Measurements from ENCODE around the gene CXXC5. TPM values are rescaled to one million over a fixed set of nuclear protein-coding genes. Genes with fewer than 3 reads are reported as not detected.

CXXC5 gene
- total RNA-seq, 1 donor from 2014 or later, result 37.3 TPM

DNA sequence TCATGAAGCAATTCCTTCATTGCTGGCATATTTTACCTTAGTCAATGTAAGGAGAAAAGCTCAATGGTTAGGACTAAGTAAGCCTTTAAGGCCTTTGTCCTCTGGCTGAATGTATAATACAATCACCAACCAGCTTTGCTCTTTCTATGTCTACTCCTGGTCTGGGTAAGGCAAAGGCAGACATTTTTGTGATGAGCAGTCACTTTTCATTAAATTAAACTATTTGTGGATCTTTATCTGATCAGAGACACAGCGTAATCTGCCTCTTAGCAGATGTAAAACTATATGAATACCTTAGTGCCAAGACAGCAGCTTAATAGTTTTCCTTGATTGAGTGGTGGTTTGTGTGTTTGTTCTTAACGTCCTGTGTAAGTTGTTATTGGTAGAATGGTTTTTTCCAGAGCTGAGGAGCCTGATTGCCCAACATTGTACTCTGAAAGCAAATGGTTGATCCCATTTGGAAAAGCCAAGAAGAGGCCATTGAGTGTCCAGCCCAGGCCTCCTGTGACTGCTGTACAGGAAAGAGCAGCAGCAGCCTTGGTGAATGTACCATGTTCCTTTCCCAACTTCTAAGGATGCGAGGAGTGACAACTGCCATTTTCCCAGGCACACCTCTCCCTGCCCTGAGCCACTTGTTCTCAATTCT lies 16.5 kb upstream of the CXXC5 start:
- no peak overlapping the region for H3K4me3 Mint-ChIP-seq (ENCODE audit: unreplicated experiment)
- no peak for TF ChIP-seq CTCF (IDR thresholded peaks at IDR 0.05; ENCODE audit: unreplicated experiment)
- no peak overlapping the region for H3K27ac Mint-ChIP-seq (ENCODE audit: unreplicated experiment)
- peaks cover 13% of the 10 kb centered on the region for H3K27me3 Mint-ChIP-seq (ENCODE audit: unreplicated experiment)
- no peak for DNase-seq (ENCODE audit: low spot score)
- H3K9me3 Mint-ChIP-seq (ENCODE audit: unreplicated experiment), result no peaks in the 10 kb centered on the region
- peaks cover 27% of the 10 kb centered on the region for H3K36me3 Mint-ChIP-seq (ENCODE audit: low read depth, unreplicated experiment)
- H3K4me1 Mint-ChIP-seq (ENCODE audit: unreplicated experiment), result peaks cover 25% of the 10 kb centered on the region

DNA sequence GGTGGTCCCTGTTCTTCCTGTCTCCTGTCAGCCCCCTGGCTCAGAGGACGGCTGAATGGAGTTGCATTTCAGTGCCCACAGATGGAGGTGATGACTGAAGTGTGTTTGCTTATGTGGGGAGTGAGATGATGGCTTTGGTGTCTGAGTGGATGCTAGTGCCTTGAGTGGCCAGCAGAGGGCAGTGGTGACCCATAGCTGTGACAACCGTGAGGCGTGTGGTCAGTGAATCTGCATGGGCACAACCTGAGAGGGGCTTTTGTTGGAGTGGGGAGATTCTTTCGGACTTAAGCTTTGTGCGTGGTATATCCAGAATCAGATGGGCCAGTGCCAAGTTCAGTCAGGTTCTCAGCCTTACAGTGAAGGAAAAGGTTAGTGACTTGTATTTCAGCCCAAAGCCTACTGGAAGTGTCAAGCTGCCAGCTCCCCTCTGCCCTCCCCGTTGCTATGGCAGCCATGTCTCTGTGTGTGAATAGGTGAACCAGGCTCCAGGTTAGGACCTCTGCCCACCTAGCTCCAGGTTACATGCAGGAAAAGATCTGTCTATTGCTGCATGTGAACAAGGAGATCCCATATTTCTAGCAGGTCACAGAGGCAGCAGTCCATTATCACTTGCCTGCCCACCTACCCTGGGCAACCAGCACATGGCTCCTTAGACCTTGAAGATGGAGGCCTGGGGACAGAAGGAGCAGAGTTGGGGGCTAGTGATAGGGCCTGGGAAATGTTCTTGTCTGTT lies 14.7 kb upstream of the CXXC5 start:
- no peak overlapping the region for H3K4me3 Mint-ChIP-seq (ENCODE audit: unreplicated experiment)
- H3K4me1 Mint-ChIP-seq (ENCODE audit: unreplicated experiment), result peaks cover 32% of the 10 kb centered on the region
- H3K36me3 Mint-ChIP-seq (ENCODE audit: low read depth, unreplicated experiment), result peaks cover 13% of the 10 kb centered on the region
- H3K9me3 Mint-ChIP-seq (ENCODE audit: unreplicated experiment), result no peaks in the 10 kb centered on the region
- H3K27ac Mint-ChIP-seq (ENCODE audit: unreplicated experiment), result peak overlapping the region; percentile 74
- H3K27me3 Mint-ChIP-seq (ENCODE audit: unreplicated experiment), result peaks cover 11% of the 10 kb centered on the region
- TF ChIP-seq CTCF (IDR thresholded peaks at IDR 0.05; ENCODE audit: unreplicated experiment), result peak; percentile 91
- peak; percentile 70 for DNase-seq (ENCODE audit: low spot score)

- Mint-ChIP-seq H3K27ac (ENCODE audit: unreplicated experiment) (no peak overlapping the region), H3K4me1 (ENCODE audit: unreplicated experiment) (peaks cover 32% of the 10 kb centered on the region), H3K36me3 (ENCODE audit: low read depth, unreplicated experiment) (peaks cover 13% of the 10 kb centered on the region), H3K9me3 (ENCODE audit: unreplicated experiment) (no peaks in the 10 kb centered on the region), H3K27me3 (ENCODE audit: unreplicated experiment) (peaks cover 13% of the 10 kb centered on the region), H3K4me3 (ENCODE audit: unreplicated experiment) (no peak overlapping the region)
- TF ChIP-seq CTCF (IDR thresholded peaks at IDR 0.05; ENCODE audit: unreplicated experiment), result no peak
- no peak for DNase-seq (ENCODE audit: low spot score)
Measured at GRCh38 chr5:139634028-139634325, 14.2 kb upstream of the CXXC5 start.

DNA sequence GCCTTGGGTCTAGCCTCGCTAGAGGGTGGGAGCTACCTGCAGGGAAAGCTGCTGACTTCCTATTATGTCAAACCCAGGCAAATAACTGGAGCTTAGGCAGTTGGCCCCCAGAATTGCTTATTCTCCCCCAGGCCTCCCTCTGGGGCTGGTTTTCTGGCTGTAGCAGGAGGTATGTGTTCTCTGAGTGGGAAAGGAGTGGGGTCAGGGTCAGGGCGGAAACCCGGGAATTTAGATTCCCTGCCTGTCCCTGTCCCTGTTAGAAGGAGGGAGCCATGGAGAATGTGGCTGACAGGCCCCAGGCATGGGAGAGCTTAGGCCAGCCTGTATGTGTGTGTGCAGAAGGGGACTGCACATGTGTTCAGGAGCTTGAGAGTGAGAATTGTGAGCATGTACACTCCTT lies 13.6 kb upstream of the CXXC5 start:
- no peak for TF ChIP-seq CTCF (IDR thresholded peaks at IDR 0.05; ENCODE audit: unreplicated experiment)
- no peaks in the 10 kb centered on the region for H3K9me3 Mint-ChIP-seq (ENCODE audit: unreplicated experiment)
- H3K27me3 Mint-ChIP-seq (ENCODE audit: unreplicated experiment), result peaks cover 13% of the 10 kb centered on the region
- peak overlapping the region; percentile 31 for H3K4me3 Mint-ChIP-seq (ENCODE audit: unreplicated experiment)
- peaks cover 32% of the 10 kb centered on the region for H3K4me1 Mint-ChIP-seq (ENCODE audit: unreplicated experiment)
- DNase-seq (ENCODE audit: low spot score), result no peak
- H3K27ac Mint-ChIP-seq (ENCODE audit: unreplicated experiment), result no peak overlapping the region
- H3K36me3 Mint-ChIP-seq (ENCODE audit: low read depth, unreplicated experiment), result peaks cover 13% of the 10 kb centered on the region

- Mint-ChIP-seq H3K9me3 (ENCODE audit: unreplicated experiment) (no peaks in the 10 kb centered on the region), H3K27ac (ENCODE audit: unreplicated experiment) (no peak overlapping the region), H3K4me3 (ENCODE audit: unreplicated experiment) (no peak overlapping the region), H3K4me1 (ENCODE audit: unreplicated experiment) (peaks cover 37% of the 10 kb centered on the region), H3K27me3 (ENCODE audit: unreplicated experiment) (peaks cover 13% of the 10 kb centered on the region), H3K36me3 (ENCODE audit: low read depth, unreplicated experiment) (peaks cover 13% of the 10 kb centered on the region)
- TF ChIP-seq CTCF (IDR thresholded peaks at IDR 0.05; ENCODE audit: unreplicated experiment), result no peak
- DNase-seq (ENCODE audit: low spot score), result no peak
Measured at GRCh38 chr5:139635191-139635590, 13.0 kb upstream of the CXXC5 start.

All from endothelial cell (in vitro differentiated cells).